ENCODE data around the gene DOHH. TPM values are rescaled to one million over a fixed set of nuclear protein-coding genes. Genes with fewer than 3 reads are reported as not detected.
A peak's percentile ranks its signal among the peaks of the same experiment; 100 is the strongest.

The DOHH gene
- total RNA-seq, 4 donors from 2014 or later: 16.5 to 30.7 (median 20.3) TPM

- 33% methylated on average over 2 of the region's 15 CpGs; no CpG with 5 or more reads in 1 of the 2 donors for WGBS, 2 donors (ENCODE audit: low coverage in 1 of 2)
- Histone ChIP-seq H3K4me1 (peaks cover 0 to 11% (median 0%) of the 10 kb centered on the region in 3 donors), H3K27me3 (no peaks in the 10 kb centered on the region), H3K27ac (no peak overlapping the region), H3K4me3 (no peak overlapping the region), H3K9me3 (no peaks in the 10 kb centered on the region), H3K36me3 (peaks cover 0 to 74% of the 10 kb centered on the region in 2 donors)
- TF ChIP-seq POLR2A (IDR thresholded peaks at IDR 0.05) (no peak), CTCF (IDR thresholded peaks at IDR 0.05) (peak in 3 of 4 experiments; percentile 36 to 60 (median 46)), POLR2AphosphoS5 (IDR thresholded peaks at IDR 0.05) (no peak), EP300 (IDR thresholded peaks at IDR 0.05) (no peak)
- ATAC-seq: no peak
Measured at GRCh38 chr19:3547301-3547731, 46.8 kb upstream of the DOHH start.

- no peak for TF ChIP-seq POLR2AphosphoS5 (IDR thresholded peaks at IDR 0.05)
- TF ChIP-seq EP300 (IDR thresholded peaks at IDR 0.05): no peak
- TF ChIP-seq CTCF (IDR thresholded peaks at IDR 0.05): no peak
- TF ChIP-seq POLR2A (IDR thresholded peaks at IDR 0.05): no peak
- no peaks in the 10 kb centered on the region for H3K27me3 ChIP-seq
- no peak overlapping the region for H3K4me3 ChIP-seq
- H3K36me3 ChIP-seq: peaks cover 0 to 72% of the 10 kb centered on the region in 2 donors
- H3K27ac ChIP-seq: no peak overlapping the region
- no peaks in the 10 kb centered on the region for H3K9me3 ChIP-seq
- no CpG with 5 or more reads among the region's 23 CpGs for WGBS, 2 donors (ENCODE audit: low coverage in 1 of 2)
- peaks cover 0 to 11% (median 0%) of the 10 kb centered on the region in 3 donors for H3K4me1 ChIP-seq
- no peak for ATAC-seq
Measured at GRCh38 chr19:3546119-3546518, 45.6 kb upstream of the DOHH start.

- Histone ChIP-seq H3K27ac (no peak overlapping the region), H3K4me1 (peaks cover 0 to 11% (median 0%) of the 10 kb centered on the region in 3 donors), H3K27me3 (no peaks in the 10 kb centered on the region), H3K9me3 (no peaks in the 10 kb centered on the region), H3K36me3 (peaks cover 0 to 68% of the 10 kb centered on the region in 2 donors), H3K4me3 (no peak overlapping the region)
- WGBS, 2 donors (ENCODE audit: low coverage in 1 of 2): 66% methylated on average over 5 of the region's 10 CpGs; no CpG with 5 or more reads in 1 of the 2 donors
- ATAC-seq: no peak
- TF ChIP-seq POLR2AphosphoS5 (IDR thresholded peaks at IDR 0.05) (no peak), CTCF (IDR thresholded peaks at IDR 0.05) (no peak), EP300 (IDR thresholded peaks at IDR 0.05) (no peak), POLR2A (IDR thresholded peaks at IDR 0.05) (no peak)
Measured at GRCh38 chr19:3545669-3546034, 45.2 kb upstream of the DOHH start.

- Histone ChIP-seq H3K4me3 (no peak overlapping the region), H3K9me3 (no peaks in the 10 kb centered on the region), H3K4me1 (peaks cover 0 to 11% (median 0%) of the 10 kb centered on the region in 3 donors), H3K27ac (no peak overlapping the region), H3K27me3 (no peaks in the 10 kb centered on the region), H3K36me3 (peaks cover 0 to 61% of the 10 kb centered on the region in 2 donors)
- WGBS, 2 donors (ENCODE audit: low coverage in 1 of 2): 6 to 50% methylated on average over 3 of the region's 30 CpGs
- TF ChIP-seq CTCF (IDR thresholded peaks at IDR 0.05) (peak in 3 of 4 experiments; percentile 93 to 98 (median 94)), POLR2AphosphoS5 (IDR thresholded peaks at IDR 0.05) (no peak)
- ATAC-seq: peak; percentile 62
Measured at GRCh38 chr19:3544742-3545668, 44.5 kb upstream of the DOHH start.

- no peak for TF ChIP-seq POLR2AphosphoS5 (IDR thresholded peaks at IDR 0.05)
- no peak for ATAC-seq
- H3K27ac ChIP-seq: no peak overlapping the region
- H3K9me3 ChIP-seq: no peaks in the 10 kb centered on the region
- H3K36me3 ChIP-seq: peaks cover 0 to 62% of the 10 kb centered on the region in 2 donors
- peaks cover 0 to 13% (median 0%) of the 10 kb centered on the region in 3 donors for H3K4me1 ChIP-seq
- H3K4me3 ChIP-seq: no peak overlapping the region
- no peaks in the 10 kb centered on the region for H3K27me3 ChIP-seq
- WGBS, 2 donors (ENCODE audit: low coverage in 1 of 2): no CpG with 5 or more reads among the region's 9 CpGs
Measured at GRCh38 chr19:3544058-3544376, 43.5 kb upstream of the DOHH start.

Data from gastroesophageal sphincter (tissue), 4 donors.